ENCODE data around the gene SMC1B. TPM values are rescaled to one million over a fixed set of nuclear protein-coding genes. Genes with fewer than 3 reads are reported as not detected.
"Not testable (repeated sequence)": the region's sequence is repeated elsewhere in the genome, so short reads cannot be mapped to it uniquely, and the experiment has no call there.

Gene SMC1B
- total RNA-seq, 1 donor from 2014 or later, result 0.10 TPM

DNA sequence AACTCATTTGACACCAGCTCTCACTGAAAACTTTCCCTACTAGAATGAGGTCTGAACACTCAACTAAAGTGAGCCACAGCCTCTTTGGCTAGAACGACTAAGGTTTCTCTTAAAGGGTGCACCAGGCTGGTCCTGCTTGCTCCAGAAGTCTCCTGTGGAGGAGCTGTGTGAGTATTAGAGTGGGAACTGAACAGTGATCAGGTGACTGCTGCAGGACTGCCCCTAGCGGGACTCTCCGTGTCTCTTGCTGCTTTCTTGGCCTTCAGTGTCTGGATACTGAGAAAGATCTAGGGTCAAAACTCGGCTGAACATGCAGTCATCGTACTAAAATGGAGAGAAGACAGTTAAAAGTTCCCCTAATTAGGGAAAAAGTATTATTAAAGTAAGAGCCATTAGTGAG, 69.1 kb downstream of the SMC1B start:
- DNase-seq, result no peak

DNA sequence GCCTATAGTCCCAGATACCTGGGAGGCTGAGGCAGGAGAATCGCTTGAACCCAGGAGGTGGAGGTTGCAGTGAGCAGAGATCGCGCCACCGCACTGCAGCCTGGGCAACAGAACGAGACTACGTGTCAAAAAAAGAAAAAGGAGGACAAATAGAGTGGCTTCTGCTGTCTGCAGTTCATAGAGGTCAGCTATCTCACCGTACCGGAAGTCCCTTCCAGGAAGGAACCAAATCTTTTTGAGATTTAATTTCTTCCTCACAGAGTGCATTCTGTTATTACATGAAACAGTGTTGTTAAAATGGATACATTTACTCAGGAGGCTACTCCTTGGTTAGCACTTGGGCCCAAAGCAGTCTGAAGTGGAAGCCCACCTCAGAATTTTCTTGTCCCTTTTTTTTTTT, 70.3 kb downstream of the SMC1B start:
- no peak for DNase-seq

DNA sequence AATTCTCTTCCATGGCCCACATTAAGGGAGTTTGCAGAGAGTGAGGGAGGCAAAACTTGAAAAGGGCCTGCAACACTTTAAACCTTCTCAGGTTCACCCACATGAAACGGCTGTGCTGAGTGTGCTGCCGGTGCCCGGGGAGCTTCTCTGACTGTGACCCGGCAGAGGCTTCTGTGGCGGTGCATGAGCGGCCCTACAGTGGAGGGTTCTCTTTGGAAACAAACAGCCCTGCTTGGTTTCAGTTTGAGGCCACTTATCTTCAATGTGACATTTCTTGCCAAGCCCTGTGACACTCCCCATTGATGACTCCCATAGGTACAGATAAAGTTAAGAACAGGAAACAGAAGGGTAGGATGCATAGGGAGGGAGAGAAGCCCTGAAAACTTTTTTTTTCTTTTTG, 71.9 kb downstream of the SMC1B start:
- DNase-seq, result no peak

DNA sequence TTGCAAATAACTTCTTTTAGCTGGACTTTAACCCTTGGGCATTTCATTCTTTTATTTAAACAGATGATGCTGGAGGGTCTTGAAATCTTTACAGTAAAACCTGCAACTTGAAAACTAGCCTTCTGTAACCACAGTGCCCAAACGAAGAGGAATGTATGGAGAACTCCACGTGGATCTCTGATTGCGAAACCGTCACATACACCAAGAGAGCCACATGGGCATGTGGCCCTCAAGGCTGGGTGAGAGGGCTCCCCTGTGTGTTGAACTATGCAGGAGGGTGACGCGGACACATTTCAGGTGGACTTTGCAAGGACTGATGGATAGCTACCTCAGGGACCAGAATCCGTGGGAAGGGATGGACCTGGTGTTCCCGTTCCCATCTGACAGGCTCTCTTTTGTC, 73.1 kb downstream of the SMC1B start:
- no peak for DNase-seq

DNA sequence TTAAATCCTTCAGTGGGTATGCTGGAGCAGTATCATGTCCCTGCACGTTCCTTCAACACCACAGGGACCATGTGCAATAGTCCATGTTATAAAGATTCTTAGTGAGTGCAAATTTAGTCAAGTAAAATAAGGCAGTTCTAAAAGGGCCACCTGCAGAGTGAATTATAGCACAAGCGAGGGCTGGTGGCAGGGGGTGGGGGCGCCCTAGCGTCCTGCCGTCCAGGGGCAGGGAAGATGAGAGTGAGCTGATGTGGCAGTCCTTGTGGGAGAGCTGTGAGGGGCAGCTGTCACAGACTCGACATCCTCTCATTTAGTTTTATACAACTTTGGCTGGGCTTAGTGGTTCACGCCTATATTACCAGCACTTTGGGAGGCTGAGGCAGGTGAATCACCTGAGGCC, 74.6 kb downstream of the SMC1B start:
- no peak for DNase-seq

DNA sequence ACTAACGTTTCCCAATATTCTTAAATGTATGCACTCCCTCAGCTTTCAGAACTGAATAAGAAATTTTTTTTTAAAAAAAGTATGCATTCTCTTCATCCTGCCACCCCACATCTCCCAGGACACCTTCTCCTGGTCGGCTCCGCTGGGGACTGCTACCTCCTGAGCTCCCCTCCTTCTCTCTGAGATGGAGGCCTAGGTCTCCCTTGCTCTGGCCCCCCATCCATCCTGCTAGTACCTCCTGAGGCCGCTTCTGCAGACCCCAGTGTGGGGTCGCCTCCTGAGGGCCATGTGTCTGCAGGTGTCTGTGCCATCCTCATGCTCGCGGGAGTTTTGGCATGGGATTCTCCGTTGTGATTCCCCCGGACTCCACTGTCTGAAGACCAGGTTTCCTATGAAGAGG, 75.9 kb downstream of the SMC1B start:
- DNase-seq, result no peak

DNA sequence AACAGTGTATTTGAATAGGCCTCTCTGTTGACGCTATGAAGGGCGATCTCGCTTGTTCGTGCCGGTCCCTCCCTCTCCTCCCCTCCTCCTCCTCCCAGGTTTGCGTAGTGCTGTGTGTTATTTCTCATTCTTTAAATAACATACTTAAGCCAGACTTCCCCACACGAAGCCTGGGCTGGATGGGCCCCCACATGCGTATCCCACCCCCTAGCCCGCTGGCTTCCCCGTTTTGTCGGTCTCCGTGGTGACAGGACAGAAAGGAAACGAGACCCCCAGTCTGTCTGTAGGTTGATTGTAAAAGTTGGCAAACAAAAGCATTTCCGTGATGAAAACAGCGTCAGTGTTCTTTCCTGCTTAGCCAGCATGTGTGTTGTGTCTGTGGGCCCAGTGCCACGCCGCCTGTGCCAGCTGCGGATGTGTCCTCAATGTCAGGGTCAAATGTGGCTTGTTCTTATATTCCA, 76.4 kb downstream of the SMC1B start:
- DNase-seq, result peak; percentile 91

DNA sequence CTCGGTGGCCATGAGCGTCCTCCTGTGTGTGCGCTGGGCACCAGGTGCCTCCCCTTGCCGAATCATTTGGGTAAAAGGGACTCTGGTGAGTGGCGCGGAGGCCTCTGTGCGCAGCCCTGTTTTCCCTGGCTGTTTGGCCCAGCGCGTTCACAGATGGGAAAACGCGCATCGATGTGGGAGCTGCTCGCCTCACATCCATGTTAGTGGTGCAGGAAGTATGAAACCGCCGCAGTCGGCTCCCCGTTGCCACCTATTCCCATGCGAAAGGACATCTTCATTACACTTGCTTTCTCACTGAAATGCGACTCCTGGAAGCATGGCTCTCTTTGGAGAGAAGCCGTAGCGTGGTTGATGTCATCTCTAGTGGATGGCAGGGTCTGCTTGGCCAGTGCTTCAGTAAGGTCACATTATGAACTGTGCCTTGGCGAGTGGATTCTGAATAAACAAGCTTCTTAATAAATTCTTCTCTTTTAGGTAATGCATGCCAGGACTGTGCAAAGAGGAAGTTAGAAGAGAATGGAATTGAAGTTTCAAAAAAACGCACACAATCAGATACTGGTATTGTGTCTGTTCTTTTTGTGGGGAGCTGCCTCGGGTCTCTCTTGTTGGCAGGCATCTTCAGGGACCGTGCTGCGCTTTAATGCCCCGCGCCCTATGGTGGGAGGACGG, 77.4 kb downstream of the SMC1B start:
- no peak for DNase-seq

DNA sequence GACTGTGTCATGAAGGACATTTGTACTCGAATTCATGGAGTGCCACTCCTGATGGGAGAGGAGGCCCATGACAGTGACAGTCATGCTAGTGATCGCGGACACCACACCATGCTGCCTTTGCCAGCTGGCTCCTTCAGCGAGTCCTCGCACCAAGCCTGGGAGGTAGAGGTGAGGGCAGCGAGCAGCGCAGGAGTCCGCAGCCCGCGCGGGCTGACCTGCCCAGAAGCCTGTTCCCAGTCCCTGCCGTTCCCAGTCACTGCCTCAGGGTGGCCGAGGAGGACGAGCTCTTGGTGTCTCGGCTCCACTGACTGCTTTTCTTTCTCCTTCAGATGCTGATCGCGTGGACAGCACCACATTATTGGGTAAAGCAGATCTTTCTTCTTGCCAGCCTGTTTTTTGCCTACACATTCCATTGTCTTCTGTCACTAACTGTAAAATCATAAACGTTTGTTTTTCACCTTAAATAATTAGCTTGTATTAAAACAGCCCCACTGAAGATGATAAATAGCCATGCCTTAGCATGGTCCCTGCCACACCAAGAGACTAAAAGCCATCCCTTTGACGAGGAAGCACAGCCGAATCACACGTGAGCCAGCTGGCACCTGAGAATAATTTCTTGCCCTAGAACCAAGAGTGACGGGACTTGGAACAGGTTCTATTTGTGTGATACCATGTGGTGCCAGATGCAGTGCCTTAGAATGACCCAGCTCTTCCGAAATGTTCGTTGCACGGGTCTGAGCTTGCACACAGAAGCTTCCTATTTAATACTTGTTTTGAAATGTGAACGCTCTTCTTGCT, 78.2 kb downstream of the SMC1B start:
- DNase-seq, result peak; percentile 50

DNA sequence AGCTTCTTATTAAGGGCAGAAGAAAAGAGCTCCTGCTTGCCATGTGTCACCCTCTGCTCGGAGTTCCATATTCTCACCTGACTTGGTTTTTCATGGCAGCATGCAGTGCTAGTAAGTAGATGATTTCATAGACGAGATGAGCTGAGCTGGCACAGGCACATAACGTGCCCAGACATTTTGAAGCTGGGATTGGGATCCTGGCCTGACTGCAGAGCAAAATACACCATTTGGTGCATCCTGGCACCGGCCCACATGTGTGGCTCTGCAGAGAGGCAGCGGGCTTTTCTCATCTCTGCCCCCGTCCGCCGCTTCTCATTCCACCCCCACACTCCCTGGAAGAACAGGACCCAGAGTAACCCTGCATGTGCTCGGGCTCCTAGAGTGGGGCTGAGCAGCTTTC, 78.9 kb downstream of the SMC1B start:
- DNase-seq, result peak; percentile 48

DNA sequence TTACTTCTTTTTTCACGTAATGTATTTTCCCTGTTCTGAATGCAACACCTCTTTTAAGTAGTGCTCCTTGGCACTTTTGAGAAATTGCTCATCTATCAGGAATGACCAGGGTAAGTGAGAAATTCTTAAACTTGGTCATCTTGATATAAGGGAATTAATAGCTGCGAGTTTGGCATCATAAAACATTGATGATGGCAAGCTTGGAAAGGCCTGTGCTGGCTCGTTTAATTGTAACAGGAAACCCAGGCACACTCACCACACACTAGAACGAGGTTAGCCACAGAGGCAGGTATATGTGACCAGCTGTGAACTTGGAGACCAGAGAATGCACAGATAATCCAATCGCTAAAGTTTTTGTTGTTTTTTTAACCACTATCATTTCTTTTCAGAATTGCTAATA, 79.3 kb downstream of the SMC1B start:
- no peak for DNase-seq

DNA sequence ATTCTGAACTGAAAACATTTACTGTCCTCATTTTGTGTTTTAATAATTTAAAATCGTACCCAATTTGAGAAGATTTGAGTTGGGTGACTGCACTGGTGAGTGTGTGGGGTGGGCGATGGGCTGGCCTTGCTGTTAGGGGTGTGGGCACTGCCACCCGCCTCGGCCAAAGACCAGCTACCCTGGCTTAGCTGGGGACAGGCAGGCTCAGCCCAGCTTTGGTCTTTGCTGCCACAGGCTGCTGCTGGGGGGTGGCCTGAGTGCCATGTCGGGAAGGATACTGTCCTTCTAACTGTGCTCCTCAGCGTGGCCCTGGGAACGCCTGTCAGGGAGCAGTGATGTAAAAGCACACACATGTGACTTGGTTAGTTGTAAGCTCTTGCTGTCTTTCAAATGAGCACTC, 81.4 kb downstream of the SMC1B start:
- no peak for DNase-seq

DNA sequence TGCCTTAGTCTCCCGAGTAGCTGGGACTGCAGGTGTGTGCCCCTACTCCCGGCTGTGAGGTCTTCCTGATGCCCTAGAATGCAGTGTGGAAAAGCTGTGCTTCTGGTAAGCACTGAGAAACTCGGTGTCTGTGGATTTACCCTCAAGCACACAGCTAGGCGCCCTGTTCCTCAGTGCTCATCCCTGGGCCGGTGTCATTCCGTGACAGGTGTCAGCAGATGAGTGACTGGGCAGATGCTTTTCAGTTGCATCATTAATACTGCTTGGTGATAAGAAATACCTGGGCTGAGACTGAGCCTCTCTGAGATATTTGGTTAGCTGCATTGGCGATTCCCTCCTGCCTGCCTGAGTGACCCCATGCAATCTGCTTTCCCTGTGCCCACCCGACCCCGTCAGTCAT, 81.9 kb downstream of the SMC1B start:
- no peak for DNase-seq

DNA sequence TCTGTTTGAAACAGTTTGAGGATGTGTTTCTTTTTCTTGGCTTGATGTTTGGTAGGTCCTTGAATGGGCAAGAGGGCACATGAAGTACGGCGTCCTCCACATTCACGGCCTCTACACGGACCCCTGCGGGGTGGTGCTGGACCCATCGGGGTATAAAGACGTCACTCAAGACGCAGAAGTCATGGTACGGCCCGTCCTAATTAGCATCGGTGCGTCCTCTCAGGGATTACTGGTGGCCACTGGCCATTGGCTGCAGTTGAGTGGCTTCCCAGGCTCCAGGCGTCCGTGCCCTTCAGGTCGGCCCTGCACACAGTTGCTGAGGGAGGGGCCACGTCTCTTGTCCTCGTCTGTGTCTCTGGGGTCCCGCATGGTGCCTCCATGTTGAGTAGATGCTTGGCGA, 82.9 kb downstream of the SMC1B start:
- no peak for DNase-seq

DNA sequence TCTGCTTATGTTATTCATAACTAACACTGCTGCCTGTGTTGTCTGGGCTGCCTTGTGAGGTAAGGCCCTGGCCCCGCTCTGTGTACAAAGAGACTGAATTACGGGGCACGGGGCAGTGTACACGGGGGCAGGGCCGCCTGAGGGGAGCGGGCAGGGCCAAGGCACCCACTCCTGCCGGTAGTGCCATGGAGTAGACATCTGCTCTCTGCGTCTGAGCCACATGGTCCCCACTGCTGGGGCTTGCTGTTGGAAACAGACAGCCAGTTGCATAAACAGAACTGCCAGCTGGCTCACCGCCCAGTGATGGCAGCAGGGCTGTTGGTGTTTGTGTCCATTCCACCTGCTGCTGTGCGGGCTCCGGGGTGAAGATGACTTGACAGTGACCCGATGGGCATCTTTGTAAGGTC, 83.9 kb downstream of the SMC1B start:
- DNase-seq, result peak; percentile 90

DNA sequence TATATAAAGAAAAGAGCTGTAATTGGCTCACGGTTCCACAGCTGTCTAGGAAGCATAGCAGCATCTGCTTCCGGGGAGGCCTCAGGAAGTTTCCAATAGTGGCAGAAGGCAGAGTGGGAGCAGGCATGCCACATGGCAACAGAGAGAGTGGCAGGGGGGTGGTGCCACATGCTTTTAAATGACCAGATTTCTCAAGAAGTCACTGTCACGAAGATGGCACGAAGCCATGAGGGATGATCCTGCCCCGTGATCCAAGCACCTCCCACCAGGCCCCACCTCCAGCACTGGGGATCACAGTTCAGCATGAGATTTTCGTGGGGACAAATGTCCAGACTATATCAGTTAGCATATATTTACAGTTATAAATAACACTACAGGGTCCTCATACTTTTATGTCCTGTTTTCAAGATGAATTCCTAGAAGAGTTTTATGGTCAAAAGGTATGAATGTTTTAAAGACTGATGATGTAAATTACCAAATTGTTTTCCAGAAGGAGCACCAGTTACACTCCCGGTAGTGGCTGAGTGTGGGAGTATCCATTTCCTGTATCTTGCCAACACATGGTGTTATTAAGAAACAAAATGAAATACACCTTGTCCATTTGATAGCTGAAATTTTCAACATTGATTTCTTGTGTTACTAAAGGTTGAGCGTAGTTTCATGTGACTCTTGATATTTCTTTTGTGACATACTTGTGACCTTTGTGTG, 84.4 kb downstream of the SMC1B start:
- peak; percentile 60 for DNase-seq

DNA sequence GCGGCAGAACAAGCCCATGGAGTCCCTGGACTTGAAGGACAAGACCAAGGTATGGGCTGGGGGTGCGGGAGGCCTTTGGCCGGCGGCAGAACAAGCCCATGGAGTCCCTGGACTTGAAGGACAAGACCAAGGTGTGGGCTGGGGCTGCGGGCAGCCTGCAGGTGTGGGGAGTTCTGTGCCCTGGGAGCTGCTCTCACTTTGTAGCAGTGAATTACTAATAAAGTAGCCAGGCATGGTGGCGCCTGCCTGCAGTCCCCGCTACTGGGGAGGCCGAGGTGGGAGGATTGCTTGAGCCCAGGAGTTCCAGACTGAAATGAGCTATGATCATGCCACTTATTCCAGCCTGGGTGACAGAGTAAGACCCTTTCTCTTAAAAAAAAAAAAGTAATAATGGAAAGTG, 85.1 kb downstream of the SMC1B start:
- not testable (repeated sequence) for DNase-seq

DNA sequence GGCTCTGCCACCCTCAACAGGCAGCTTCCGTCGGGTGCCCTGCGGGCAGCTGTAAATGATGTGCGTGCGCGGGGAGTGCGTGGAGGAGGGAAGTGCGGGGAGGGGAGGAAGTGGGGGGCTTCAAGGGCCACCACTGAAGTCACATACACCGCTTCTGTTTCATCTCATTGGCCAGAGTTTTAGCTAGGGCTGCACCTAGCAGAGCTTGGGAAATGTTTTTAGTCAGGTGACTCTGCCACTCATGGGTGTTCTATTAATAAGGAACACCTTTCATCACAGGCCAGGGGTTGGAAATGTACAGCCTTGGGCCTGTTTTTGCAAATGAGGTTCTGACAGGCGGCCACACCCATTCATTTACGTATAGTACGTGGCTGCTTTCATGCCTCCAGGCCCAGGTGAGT, 89.1 kb downstream of the SMC1B start:
- DNase-seq, result no peak

DNA sequence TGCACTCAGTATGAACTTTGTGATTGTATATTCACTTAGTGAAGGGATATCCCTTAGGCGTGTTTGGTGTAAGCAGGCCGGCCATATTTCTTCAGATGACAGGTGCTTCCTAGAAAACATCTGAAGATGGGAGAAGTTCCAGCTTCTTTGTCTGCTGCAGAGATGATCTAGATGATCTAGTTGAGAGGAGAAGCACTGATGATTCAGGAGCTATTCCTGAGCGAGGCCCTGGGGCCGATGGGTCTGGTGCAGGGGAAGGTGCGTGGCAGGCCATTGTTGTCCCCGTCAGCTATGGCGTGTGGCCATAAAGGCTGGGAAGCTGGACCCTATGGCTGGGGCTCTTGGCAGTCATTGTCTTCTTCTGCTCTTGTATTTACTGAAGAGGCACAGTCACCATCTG, 89.7 kb downstream of the SMC1B start:
- DNase-seq, result no peak

DNA sequence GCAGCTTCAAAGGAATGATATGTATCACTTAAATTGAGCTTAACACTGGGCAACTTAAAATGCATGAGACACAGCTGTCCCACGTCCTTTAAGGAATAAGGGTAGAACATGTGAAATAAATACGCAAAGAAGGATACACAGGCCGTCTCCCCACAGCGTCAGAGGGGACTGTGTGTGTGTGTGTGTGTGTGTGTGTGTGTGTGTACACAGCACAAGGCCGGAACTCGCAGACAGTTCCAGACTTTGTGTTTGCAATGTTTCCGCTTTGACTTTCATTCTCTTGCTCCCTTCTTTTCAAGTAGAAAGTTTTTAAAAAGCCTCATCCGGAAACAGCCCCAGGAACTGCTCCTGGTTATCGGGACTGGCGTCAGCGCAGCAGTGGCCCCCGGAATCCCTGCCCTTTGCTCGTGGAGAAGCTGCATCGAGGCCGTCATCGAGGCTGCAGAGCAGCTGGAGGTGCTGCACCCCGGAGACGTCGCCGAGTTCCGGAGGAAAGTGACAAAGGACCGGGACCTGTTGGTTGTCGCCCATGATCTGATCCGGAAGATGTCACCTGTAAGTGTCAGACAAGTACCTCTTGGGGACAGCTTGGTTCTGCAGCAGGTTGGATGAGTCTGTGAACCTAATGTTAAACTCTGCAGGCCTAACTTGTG, 90.4 kb downstream of the SMC1B start:
- DNase-seq, result no peak

DNA sequence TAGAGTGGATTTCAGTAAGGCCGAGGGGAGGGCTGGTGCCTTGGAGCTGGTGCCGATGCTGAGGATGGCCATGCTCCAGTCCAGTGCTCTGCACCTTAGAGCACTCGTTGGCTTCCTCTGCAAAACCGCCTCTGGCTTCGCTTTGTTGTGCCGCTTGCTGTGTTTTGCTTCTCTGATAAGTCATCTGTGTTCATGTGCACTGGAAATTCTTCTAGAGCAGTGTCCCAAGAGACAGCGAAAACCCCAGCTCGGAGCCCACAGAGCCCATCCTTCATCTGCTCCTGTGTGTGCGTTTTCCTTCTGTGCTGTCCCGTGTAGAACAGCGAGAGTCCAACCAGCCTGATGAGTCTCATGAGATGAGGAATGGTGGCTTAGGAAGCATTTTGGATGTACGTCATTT, 91.6 kb downstream of the SMC1B start:
- no peak for DNase-seq

DNA sequence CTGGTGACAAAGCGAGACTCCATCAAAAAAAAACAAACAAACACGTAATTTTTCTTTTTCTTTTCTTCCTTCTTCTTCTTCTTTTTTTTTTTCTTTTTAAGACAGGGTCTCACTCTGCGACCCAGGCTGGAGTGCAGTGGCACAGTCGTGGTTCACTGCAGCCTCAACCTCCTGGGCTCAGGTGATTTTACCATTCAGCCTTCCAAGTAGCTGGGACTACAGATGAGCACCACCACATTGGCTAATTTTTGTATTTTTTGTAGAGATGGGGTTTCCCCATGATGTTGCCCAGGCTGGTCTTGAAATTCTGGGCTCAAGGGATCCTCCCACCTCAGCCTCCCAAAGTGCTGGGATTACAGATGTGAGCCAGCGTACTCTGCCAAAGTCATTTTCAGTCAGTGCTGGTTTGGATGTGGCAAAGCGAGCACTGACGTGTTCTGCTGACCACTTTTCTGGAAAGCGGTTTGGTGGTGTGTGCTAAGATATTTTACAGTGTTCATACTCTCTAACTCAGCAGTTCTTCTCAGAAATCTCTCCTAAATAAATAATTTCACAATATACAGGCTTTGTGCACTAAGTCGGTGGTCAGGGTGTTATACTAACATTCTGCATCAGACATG, 92.9 kb downstream of the SMC1B start:
- no peak for DNase-seq

All from tongue (tissue), 2 donors.